NCI-H774 (cell line): ENCODE measurements around the gene KLK2.
A peak's percentile ranks its signal among the peaks of the same experiment; 100 is the strongest.
"Not testable (repeated sequence)": the region's sequence is repeated elsewhere in the genome, so short reads cannot be mapped to it uniquely, and the experiment has no call there.

Experiments
- DNase-seq: peaks from one replicate; lab custom pipeline; 2025; lab: John Stamatoyannopoulos, UW

The KLK2 gene

DNA sequence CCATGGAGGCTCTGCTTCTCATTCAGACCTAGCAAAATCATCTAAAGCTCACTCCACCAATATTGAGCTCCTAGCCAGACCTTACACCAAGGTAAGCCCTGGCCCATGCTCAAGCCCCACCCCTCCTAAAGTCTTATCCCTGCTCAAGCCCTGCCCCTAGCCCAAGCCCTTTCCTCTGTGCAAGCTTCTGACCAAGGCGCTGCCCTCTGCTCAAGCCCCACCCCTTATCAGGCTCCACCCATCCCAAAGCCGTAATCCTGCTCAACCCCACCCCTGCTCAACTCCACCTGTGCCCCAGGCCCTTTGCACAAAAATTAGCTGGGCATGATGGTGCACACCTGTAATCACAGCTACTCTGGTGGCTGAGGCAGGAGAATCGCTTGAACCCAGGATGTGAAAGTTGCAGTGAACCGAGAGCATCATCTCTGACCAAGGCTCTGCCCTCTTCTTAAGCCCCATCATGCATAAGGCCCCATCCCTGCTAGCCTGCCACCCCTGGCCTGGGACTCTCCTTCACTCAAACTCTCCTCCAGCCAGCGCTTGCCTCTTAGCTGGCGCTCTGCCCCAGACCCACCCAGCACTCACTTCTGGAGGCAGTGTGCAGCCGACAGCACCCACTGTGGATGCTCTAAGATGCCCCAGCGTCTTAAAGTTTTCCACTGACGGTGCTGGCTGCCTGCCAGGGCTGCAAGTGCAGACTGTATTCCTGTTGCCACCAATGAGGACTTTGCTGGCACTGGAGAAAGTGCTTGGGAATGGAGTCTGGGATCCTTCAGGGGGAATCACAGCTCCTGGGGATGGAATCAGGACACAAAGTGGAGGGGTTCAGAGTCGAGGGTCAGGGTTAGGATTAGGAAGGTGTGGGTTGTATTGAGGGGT is 21.5 kb downstream of the KLK2 start:
- DNase-seq = no peak

DNA sequence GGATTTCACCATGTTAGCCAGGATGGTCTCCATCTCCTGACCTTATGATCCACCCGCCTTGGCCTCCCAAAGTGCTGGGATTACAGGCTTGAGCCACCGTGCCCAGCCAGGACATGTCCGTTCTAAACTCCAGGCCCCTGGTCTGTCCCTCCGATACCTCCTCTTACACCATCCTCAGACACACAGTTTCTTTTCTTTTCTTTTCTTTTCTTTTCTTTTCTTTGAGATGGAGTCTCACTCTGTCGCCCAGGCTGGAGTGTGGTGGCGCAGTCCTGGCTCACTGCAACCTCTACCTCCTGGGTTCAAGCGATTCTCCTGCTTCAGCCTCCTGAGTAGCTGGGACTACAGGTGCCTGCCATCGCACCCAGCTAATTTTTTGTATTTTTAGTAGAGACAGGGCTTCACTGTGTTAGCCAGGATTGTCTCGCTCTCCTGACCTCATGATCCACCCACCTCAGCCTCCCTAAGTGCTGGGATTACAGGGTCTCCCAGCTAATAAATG is 22.9 kb downstream of the KLK2 start:
- DNase-seq = not testable (repeated sequence)

DNA sequence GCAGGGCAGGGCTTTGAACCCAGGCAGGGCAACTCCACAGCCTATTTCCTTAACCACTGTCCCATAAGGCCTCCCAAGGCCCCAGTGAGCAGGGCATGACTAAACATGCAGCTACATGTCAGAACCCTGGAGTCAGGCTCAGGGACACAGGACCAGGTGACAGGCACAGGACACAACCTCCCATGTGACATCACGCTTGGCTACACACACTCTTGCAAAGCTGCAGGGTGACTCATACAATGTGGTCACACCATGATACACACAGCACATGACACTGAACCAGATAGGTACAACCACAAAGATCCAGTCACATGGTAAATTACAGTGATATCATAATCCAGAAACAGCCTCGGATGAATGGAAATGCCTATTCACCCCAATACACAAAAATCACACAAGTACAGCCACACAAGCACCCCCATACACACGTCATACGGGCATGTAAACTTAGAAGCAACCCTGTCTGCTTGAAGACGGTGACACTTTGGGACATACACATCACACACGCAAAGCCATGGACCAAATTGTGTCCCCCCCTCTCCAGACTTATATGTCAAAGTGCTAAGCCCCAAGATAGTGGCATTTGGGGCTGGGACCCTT is 23.5 kb downstream of the KLK2 start:
- DNase-seq = peak; percentile 53

DNA sequence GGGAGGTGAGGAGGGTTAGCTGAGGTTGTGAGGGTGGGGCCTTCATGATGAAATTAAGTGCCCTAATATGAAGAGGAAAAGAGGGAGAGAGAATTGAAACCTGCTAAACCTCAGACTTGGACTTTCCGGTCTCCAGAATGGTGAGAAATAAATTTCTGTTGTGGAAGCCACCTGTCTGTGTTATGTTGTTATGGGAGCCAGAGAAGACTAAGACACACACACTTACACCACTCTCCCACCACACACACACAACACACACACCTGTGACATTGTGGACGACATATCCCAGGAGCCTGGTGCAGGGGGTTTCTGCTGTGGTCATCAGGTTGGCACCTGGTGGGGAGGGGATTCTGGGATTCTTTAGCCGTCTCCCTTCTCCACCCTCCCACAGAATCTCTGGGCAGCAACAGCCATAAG is 24.0 kb downstream of the KLK2 start:
- no peak for DNase-seq

DNA sequence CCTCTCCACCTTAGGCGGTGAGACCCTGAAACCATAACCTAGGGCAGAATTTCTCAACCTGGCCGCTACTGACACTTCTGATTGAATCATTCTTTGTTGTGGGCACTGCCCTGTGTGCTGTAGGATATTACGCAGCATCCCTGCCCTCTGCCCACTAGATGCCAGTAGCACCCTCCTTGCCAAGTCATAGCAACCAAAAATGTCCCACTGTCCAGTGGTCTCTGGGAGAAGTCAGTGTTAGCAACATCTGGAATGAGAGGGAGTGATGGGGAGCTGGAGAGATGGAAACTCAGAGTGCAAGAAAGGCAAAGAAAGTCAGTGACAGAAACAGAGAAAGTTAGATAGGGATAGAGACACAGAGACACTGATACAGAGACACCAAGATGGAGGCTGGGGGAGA is 24.4 kb downstream of the KLK2 start:
- no peak for DNase-seq

DNA sequence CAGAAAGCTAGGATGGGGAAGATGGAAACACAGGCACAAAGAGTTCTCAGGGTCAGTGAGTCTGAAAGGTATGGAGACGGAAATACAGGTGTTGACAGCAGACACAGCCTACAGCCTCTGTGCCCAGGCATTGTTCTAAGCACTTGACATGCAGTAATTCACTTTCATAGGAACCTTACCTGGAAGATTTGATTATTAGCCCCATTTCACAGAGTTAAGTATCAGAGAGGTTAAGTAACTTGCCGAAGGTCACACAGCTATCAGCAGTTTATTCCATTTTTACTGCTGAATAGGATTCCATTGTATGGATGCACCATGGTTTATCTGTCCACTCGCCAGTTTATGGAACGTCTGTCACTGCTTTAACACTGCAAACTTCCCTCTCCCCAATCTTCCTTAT is 24.8 kb downstream of the KLK2 start:
- no peak for DNase-seq

DNA sequence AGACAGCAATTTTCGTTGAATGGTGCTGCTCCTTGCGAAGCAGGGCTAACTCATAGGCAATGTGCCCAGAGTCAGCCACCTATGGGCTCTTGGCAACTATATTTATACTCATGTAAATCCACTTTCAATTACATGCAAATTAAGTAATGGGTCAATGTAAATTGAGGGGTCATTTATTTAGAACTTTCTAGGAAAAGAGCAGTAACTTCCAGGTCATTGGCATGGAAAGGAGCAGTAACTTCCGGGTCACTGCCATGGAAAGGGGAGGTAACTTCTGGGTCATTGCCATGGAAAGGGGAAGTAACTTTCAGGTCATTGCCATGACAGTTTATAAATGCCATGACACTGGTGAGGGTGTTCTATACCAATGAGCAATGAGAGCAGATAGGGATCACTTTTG is 26.3 kb downstream of the KLK2 start:
- no peak for DNase-seq

DNA sequence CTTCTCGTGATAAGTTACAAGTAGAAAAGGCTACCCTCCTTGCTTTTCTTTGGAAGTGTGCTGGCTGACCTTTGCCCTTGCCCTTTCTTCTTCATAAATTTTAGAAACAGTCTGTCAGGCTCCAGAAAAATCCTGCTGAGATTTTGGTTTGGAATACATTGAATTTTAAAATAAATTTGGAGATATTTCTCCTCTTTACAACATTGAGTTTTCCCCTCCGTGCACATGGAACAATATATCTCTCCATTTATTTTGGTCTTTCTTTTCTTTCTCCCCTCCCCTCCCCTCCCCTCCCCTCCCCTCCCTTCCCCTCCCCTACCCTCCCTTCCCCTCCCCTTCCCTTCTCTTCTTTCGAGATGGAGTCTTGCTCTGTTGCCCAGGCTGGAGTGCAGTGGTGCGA is 29.4 kb downstream of the KLK2 start:
- no peak for DNase-seq

DNA sequence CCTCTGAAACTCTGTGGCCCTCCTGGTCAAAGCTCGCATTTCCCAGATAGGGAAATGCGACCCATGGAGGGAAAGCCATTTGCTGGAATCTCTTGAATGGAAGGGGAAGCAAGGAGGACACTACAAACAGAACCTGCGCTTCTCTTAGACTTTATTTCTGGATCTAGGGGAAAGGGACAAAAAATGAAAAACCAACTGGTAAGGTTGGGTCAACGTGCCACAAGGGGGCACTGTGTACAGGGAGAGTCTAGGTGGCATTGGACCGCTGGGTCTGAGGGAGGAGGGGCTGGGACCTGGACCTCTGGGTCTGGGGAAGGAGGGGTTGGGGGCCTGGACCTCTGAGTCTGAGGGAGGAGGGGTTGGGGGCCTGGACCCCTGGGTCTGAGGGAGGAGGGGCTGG is 33.0 kb downstream of the KLK2 start:
- peak; percentile 14 for DNase-seq

DNA sequence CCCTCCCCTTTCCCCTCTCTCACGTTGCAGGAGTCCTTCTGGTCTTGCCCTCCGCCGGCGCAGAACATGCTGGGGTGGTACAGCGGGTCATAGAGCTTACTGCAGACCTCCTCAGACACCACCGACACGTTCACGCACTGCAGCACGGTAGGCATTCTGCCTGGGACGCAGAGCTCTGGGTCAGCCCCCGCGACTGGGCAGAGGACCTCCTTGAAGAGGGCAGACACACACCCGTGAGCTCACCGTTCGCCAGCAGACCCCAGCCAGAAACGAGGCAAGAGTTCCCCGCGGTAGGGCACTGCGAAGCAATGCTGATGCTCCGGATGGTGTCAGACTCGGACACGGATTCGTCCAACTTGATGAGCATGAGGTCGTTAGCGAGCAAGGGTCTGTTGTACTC is 35.1 kb downstream of the KLK2 start:
- DNase-seq = no peak

DNA sequence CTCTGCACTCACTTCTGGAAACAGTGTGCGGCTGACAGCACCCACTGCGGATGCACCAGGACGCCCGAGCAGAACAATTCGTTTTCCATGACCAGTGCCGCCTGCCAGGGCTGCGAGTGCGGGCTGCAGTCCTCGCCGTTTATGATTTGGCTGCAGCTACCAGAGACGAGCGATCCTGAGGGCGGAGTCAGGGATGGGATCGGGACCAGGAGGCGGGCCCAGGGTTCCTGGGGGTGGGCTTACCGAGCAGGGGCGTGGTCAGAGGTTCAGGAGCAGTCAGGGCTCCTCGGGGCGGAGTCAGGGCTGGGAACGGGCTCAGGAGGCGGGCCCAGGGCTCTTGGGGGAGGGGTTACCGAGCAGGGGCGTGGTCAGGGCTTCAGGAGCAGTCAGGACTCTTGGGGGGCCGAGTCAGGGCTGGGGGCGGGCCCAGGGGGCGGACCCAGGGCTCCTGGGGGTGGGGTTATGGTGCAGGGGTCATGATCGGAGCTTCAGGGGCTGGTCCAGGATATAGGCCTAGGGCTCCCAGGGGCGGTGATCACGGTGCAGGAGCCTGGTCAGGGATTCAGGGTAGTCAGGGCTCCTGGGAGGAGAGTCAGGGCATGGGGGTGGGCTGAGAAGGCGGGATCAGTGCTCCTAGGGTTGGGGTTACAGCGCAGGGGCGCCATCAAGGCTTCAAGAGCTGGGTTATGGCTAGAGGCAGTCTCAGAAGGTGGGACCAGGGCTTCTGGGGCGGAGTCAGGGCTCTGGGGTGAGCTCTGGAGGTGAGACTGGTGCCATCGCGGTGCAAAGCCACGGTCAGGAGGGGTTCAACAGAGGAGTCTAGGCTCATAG is 36.2 kb downstream of the KLK2 start:
- peak; percentile 84 for DNase-seq

DNA sequence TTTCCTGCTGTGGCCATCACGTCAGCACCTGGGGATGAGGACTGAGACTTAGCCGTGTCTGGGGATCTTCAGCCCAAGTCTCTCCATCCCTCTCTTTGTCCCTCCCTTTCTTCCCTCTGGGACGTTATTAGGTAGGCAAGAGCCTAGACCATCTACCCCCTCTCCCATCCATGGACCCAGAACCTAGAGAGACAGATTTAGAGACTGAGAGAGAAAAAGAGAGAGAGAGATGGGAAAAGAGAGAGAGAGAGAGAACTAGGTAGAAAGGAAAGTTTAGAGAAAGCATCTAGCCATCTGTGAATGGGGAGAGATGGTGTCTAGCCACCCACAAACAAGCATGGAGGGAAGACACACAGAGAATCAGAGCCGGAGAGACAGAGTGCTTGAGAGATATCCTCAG is 37.5 kb downstream of the KLK2 start:
- DNase-seq = no peak

DNA sequence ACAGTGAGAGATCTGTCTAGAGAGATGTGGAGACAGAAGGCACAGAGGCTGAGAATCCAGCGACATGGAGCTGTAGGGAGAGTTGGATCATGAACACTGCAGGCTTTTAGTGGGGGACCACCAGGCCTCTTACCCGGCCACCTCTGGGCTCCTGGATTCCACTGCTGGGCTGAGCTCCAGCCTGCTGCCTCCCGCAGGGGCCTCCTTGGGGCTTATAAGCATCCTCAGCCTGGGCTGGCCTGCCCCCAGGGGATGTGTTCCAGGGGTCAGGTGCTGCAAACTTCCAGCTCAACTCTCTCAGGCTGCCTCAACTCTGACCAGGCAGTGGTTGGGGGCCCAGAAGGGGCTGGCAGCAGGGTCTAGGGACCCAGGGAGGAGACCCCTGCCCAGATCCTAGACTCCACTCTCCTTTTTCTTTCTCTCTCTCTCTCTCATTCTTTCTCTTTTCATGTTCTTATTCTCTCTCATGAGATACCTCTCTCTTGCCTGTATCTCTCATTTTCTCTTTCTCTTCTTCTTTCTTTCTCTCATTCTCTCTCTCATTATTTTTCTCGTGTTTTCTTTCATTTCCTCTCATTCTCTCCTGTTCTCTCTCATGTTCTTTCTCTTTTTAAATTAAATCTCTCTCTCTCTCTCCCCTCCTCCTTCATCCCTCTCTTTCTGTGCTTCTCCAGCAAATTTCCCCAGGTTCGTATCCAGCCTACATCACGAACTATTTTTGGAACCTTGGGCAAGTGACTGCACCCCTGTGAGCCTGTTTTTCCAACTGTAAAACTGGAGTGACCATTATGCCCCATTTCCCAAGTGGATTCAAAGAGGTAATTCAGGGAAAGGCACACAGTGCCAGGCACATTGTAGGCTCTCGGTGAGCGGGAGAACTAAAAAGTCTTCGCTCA is 38.2 kb downstream of the KLK2 start, which contains the start of gene KLK4:
KLK4 (minus strand) TSS at position 190 of the 896 bp plus-strand sequence. CDS start 657 bp downstream, outside the sequence.
- no peak for DNase-seq

DNA sequence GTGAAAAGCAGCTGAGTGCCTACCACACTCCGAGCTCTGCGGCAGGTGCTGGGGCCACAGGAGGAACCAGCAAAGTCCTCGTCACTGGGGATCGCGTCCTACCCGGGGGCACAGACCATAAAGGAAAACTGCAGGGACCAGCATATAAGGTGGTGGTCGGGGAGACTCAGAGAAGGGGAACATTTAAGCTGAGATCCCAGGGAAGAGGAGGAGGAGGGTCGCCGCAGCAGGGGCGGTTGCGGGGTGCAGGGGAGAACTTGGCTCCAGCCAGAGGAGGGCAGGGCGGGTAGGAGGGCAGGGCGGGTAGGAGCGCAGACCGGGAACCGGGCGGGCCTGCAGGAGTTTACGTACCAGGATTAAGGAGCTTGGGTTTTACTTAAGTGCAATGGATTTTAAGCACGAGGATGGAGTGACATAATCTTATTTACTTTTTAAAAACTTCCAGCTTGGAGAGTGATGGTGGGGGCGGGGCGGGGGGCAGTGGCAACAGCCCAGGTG is 38.9 kb downstream of the KLK2 start:
- DNase-seq = no peak

DNA sequence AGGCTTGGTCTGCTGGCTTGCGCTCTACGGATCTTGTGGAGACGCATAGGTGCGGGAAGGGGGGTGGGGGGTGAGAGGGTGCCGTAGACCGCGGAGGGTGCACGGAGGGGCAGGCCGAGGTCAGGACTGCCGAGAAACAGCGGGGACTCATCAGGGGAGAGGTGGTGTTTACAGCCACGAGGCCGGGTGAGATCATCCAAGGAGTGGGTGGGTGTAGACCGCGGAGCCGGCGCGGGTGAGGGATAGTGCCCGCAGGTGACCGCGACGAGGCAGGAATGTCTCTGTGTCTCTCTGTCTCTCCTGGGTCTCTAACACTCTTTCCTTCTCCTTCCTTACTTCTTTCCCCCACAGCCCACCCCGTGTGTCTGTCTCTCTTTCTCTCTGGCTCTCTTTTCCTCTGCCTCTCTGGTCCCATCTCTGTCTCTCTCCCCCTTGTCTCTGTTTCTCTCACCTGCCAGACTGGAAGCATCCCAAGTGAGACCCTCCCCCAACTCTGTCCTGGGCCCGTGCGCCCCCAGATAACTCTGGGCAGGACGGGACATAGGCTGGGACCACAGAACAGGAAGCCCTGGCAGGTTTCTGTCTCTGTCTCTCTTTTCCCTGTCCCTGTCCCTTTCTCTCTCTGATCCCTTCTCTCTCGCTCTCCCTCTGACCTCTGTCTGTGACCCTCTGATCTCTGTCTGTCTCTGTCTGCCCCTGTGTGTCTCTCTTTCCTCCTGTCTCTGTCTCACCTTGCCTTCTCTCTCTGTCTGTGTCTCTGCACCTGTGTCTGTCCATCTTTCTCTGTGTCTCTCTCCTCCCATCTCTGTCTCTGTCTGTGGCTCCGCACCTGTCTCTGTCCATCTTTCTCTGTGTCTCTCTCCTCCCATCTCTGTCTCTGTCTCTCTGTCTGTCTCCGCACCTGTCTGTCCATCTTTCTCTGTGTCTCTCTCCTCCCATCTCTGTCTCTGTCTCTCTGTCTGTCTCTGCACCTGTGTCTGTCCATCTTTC is 39.8 kb downstream of the KLK2 start:
- no peak for DNase-seq

DNA sequence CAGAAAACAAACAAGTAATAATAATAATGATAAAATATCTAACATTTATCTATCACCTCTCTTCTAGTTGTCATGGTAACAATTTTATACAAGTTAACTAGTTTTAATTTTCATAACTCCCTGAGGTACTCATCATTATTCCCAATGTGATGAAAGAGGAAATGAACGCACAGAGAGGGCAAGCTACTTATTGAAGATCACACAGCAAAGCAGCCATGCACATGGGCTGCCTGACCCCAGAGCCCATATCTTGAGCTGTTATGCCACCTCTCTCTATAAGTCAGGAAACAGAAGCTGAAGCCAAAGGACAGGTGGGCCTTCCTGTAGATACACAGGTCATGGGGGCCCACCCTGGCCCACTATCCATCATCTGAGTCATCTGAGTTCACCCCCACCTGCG is 42.8 kb downstream of the KLK2 start:
- DNase-seq = no peak

DNA sequence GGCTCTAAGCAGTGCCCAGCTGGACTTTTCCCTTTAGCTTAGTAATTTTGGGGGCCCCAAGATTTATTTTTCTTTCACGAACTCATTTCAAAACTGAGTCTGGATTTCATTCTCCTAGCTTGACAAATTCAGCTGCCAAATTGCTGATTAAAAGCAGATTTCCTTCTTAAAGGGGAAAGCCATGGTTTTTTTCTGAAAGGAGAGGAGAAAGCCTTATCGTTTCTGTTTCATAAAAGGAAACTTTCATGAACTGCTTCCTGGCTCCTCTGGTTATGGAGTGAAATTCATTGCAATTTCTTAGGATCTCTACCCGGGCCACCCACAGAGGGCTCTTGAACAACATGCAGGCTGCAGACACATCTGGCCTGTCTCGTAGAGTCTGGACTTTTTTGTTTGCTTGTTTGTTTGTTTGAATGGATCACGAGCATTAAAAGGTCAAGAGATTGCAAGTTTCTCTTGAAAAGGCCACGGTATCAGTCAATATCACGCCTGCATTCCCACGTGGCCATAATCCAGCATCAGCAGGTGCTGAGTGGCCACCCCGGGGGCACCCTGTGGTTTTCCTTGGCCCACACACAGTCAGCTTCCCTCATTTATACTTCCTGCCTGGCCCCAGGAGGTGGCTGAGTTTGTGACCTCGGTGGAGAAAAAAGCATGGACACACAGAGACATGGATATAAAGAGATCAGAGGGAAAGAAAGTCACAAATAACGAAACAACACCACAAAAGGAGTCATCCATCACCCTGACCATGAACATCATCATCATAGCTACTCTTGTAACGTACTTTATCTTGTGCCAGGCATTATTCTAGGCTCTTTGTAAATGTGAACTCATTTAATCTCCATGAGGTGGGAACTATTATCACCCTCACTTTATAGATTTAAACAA is 48.4 kb downstream of the KLK2 start:
- peak; percentile 15 for DNase-seq

DNA sequence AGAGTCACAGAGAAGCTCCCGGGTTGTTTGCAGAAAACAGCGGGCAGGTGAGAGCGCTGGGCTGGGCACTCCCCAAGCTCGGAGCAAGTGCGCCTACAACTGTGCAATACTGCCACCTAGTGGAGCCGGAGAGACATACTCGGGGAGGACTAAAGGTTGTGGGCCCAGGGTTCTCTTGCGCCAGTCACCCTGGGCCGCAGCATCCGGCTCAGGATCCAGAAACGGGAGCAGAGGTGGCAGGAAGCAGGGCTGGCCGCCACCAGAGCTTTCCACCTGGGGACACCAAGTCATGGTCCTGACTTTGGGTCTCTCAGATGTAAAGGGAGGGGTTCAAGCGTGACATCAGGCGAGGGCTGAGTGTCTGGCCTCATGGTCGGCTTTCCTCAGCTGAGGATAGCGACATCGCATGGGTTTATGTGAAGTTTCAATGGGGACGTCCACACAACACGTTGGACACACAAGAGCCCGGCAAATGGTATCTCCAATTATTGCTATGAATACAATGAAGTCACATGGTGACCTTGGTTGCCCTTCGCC is 49.1 kb downstream of the KLK2 start:
- peak; percentile 85 for DNase-seq

DNA sequence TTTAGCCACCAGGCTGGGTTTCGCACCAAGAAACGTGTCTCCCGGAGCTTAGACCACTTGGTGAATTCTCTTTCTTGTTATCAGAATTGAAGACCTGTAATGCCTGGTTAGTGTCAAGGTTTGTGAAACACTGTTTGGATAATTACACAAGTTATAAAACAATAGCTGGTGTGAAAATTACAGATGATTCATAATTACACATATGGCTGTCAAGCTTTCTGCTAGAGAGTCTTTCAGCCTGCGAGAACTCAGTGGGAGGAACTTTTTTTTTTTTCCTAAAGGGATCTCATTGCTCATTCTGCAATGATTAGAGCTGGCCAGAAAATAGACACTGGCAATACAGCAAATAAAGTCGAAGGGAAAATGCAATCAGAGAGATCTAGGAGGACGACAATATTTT is 51.3 kb downstream of the KLK2 start:
- no peak for DNase-seq
